Measurements from ENCODE around the gene RP9. TPM values are rescaled to one million over a fixed set of nuclear protein-coding genes. Genes with fewer than 3 reads are reported as not detected.

The RP9 gene
- total RNA-seq, 1 experiment from 2014 or later = 16.2 TPM

DNA sequence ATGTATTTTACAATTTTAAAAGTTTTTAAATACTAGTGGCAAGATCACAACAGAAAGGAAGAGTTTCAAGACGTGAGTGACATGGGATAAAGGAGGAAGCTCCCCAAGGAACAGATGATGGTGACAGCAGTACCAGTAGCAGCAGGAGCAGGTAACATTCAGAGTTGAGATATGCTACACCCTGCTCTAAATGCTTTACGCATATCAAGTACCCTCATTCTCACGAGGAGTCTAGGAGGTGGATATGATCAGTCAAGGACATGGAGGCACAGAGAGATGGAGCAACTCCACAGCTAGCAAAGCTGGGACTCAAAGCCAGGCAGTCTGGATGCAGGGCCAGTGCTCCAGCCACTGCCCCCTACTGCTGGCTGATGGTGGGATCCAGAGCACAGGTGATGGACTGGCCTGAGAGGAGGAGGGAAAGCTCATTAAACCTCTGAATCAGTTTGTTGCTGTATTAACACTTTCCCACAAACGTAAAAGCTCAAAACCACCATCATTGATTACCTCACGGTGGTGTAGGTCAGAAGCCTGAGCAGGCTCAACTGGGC is 17.5 kb downstream of the RP9 start:
- Histone ChIP-seq H3K9ac (ENCODE audit: extremely low read depth, insufficient read length, low read length) (no peak overlapping the region), H3K4me2 (ENCODE audit: insufficient read depth, insufficient read length, low read length) (no peak overlapping the region)
- H3K36me3 Mint-ChIP-seq (ENCODE audit: insufficient read depth in 1 of 3, low read depth in 3 of 3) = peaks cover 10 to 27% (median 23%) of the 10 kb centered on the region in 3 experiments; a peak in 6 of 7 replicates

More for the DNA sequence above, 17.5 kb downstream of the RP9 start:
- Histone ChIP-seq H3K4ac (ENCODE audit: low read depth, low read length) (no peak overlapping the region), H3K27me3 (ENCODE audit: insufficient read depth, low read length) (no peaks in the 10 kb centered on the region), H2AK5ac (ENCODE audit: insufficient read length, low read length) (no peak overlapping the region), H2BK20ac (ENCODE audit: low read depth, low read length, poor library complexity, severe bottlenecking) (no peak overlapping the region), H3T11ph (ENCODE audit: low read length) (no peak overlapping the region), H3K23me2 (ENCODE audit: insufficient read length, low read depth, low read length, poor library complexity, severe bottlenecking) (no peaks in the 10 kb centered on the region), H2BK15ac (ENCODE audit: low read depth, low read length) (no peak overlapping the region), H3K4me1 (ENCODE audit: insufficient read depth, low read length) (no peaks in the 10 kb centered on the region), H4K5ac (ENCODE audit: insufficient read length, low read depth, low read length) (no peak overlapping the region), H2AFZ (ENCODE audit: low read length) (no peak overlapping the region), H4K91ac (ENCODE audit: insufficient read length, low read depth, low read length) (no peak overlapping the region), H2BK12ac (ENCODE audit: insufficient read length, low read depth, low read length) (no peak overlapping the region), H4K20me1 (ENCODE audit: control insufficient read depth, insufficient read depth, insufficient read length) (no peaks in the 10 kb centered on the region), H3K18ac (ENCODE audit: insufficient read length, low read depth, low read length) (no peak overlapping the region), H3K9me3 (ENCODE audit: control insufficient read depth, low read depth, low read length) (no peaks in the 10 kb centered on the region), H3K27ac (ENCODE audit: insufficient read length, low read depth, low read length) (no peak overlapping the region), H3K23ac (ENCODE audit: insufficient read length, low read depth, low read length) (no peak overlapping the region), H3K56ac (ENCODE audit: insufficient read length, low read depth, low read length) (no peak overlapping the region), H4K8ac (replicated peaks; ENCODE audit: insufficient read length, low read depth, low read length) (no peak overlapping the region), H3K14ac (ENCODE audit: insufficient read depth, low read length) (no peak overlapping the region), H3K79me2 (ENCODE audit: insufficient read depth, low read length) (no peaks in the 10 kb centered on the region), H3K79me1 (ENCODE audit: insufficient read depth, low read depth, low read length, poor library complexity, severe bottlenecking) (no peaks in the 10 kb centered on the region), H2BK5ac (ENCODE audit: insufficient read length, low read length) (no peak overlapping the region), H2BK120ac (ENCODE audit: low read depth, low read length, poor library complexity, severe bottlenecking) (no peak overlapping the region)
- no peak for DNase-seq
- Mint-ChIP-seq H3K4me1 (no peaks in the 10 kb centered on the region), H3K9me3 (no peaks in the 10 kb centered on the region), H3K27ac (no peak overlapping the region), H3K4me3 (no peak overlapping the region), H3K27me3 (ENCODE audit: low read depth) (no peaks in the 10 kb centered on the region)
- no CpG with 5 or more reads among the region's 5 CpGs for WGBS (ENCODE audit: extremely low coverage, insufficient read length, low lambda C conversion rate)
- peak; percentile 53 for TF ChIP-seq CTCF (conservative IDR thresholded peaks at IDR 0.05)

Measured in H9 (cell line).